Stimulated activated CD4-positive, alpha-beta T cell treated with anti-CD3 and anti-CD28 coated beads, Interleukin-2, amount 100 ng/mL, for 48 hours (primary cell): Measurements from ENCODE around the gene COL20A1.

ENCODE experiments used
- DNase-seq, 2 donors: peaks; one replicate each; pipeline ENCODE4 v3.0.0-alpha.2; 2020

Gene COL20A1

GRCh38 chr20:63354636-63355350 is 61.8 kb downstream of the COL20A1 start:
- DNase-seq: no peak

- DNase-seq: no peak
Observed at GRCh38 chr20:63355781-63356295, 62.9 kb downstream of the COL20A1 start.

- no peak for DNase-seq
Observed at GRCh38 chr20:63356511-63356910, 63.5 kb downstream of the COL20A1 start.

GRCh38 chr20:63356931-63357879 is 64.2 kb downstream of the COL20A1 start:
- DNase-seq: no peak

- no peak for DNase-seq
Observed at GRCh38 chr20:63357921-63358905, 65.2 kb downstream of the COL20A1 start.

GRCh38 chr20:63359164-63359934 is 66.4 kb downstream of the COL20A1 start:
- DNase-seq: no peak

- no peak for DNase-seq
Observed at GRCh38 chr20:63359937-63360849, 67.2 kb downstream of the COL20A1 start.

GRCh38 chr20:63360850-63361518 is 68.0 kb downstream of the COL20A1 start, which contains the start of gene CHRNA4:
Gene CHRNA4 (minus strand): TSS chr20:63361349. CDS start chr20:63361165, 184 bp downstream.
- no peak for DNase-seq

- no peak for DNase-seq
Observed at GRCh38 chr20:63361519-63362435, 68.8 kb downstream of the COL20A1 start.

- no peak for DNase-seq
Observed at GRCh38 chr20:63362436-63363009, 69.5 kb downstream of the COL20A1 start.

GRCh38 chr20:63363013-63363957 is 70.3 kb downstream of the COL20A1 start:
- DNase-seq: no peak

- no peak for DNase-seq
Observed at GRCh38 chr20:63363981-63364561, 71.1 kb downstream of the COL20A1 start.

GRCh38 chr20:63364801-63365585 is 72.0 kb downstream of the COL20A1 start:
- DNase-seq: no peak

GRCh38 chr20:63365601-63366389 is 72.8 kb downstream of the COL20A1 start:
- no peak for DNase-seq
